GM12878 (cell line): ENCODE results near the gene ADSS1. TPM values are rescaled to one million over a fixed set of nuclear protein-coding genes. Genes with fewer than 3 reads are reported as not detected.
A peak's percentile ranks its signal among the peaks of the same experiment; 100 is the strongest.

Experiments
- ATAC-seq: fragments of 200-7000 bp; cut with Tn5 transposase; 3 replicates; pipeline ENCODE4 v1.9.1; 2020; ENCODE audit warnings: mild to moderate bottlenecking, moderate library complexity
- BruUV-seq: library from RNA; stranded (reverse); fragments of 400-500 nt; replicated peaks from 2 replicates; lab custom pipeline; 2021; lab: Mats Ljungman, UMichigan
- CTCF ChIA-PET: fragments of 300-600 bp; sonication (Branson Sonifier 250); formaldehyde crosslinking; extraction: SDS; loops from one replicate; lab custom pipeline; 2021; ENCODE audit warnings: inconsistent platforms; lab: Yijun Ruan, JAX
- POLR2A ChIA-PET: fragments of 350-600 bp; formaldehyde crosslinking; extraction: SDS; loops from one replicate; lab custom pipeline; 2021; ENCODE audit warnings: inconsistent platforms; lab: Charles Lee
- RAD21 ChIA-PET: fragments of 300-600 bp; sonication (Branson Sonifier 250); formaldehyde crosslinking; loops from one replicate; lab custom pipeline; 2023; ENCODE audit warnings: antibody characterized with exemption; ENCODE audit not compliant: unreplicated experiment; lab: Charles Lee
- SMC1A ChIA-PET: fragments of 300-600 bp; sonication (Branson Sonifier 250); formaldehyde crosslinking; loops from one replicate; lab custom pipeline; 2023; ENCODE audit not compliant: unreplicated experiment, uncharacterized antibody; lab: Charles Lee
- DNase-seq: peaks from one replicate; pipeline ENCODE4 v3.0.0-alpha.2; 2011; ENCODE audit warnings: low read depth, low spot score
- FAIRE-seq: peaks from 3 replicates; lab custom pipeline; 2011; peaks lifted over from hg19 to GRCh38; lab: Jason Lieb, UNC
- H2AFZ ChIP-seq: 2 replicates; pipeline ENCODE4 v1.6.0; 2011; ENCODE audit warnings: low read depth, low read length, control low read depth; ENCODE audit not compliant: control insufficient read depth
- H3K27ac ChIP-seq: 2 replicates; pipeline ENCODE4 v1.5.1; 2011; ENCODE audit warnings: control low read depth; ENCODE audit not compliant: control insufficient read depth, insufficient read depth
- H3K27me3 ChIP-seq, 2 experiments: replicated peaks in 1 of 2; 2 replicates each; pipeline versions ENCODE4 v1.6.0 to v1.6.1; 2011; ENCODE audit warnings: low read length in 1 of 2; ENCODE audit not compliant: control insufficient read depth in 2 of 2, insufficient read depth in 2 of 2
- H3K36me3 ChIP-seq, 2 experiments: 2 replicates each; pipeline ENCODE4 v1.5.1; 2011; ENCODE audit warnings: low read length in 1 of 2; ENCODE audit not compliant: control insufficient read depth in 2 of 2, insufficient read depth in 2 of 2
- H3K4me1 ChIP-seq: 2 replicates; pipeline ENCODE4 v1.6.1; 2011; ENCODE audit warnings: mild to moderate bottlenecking, low read length, moderate library complexity, mixed read lengths; ENCODE audit not compliant: control insufficient read depth, insufficient read depth
- H3K4me2 ChIP-seq: 2 replicates; pipeline ENCODE4 v1.6.0; 2011; ENCODE audit warnings: control low read depth; ENCODE audit not compliant: control insufficient read depth, insufficient read depth
- H3K4me3 ChIP-seq: fragments of 200-600 bp; sonication (generic); 2 replicates; pipeline ENCODE4 v1.5.1; 2016
- H3K79me2 ChIP-seq: 2 replicates; pipeline ENCODE4 v1.6.0; 2011; ENCODE audit warnings: low read length; ENCODE audit not compliant: control insufficient read depth, insufficient read depth
- H3K9ac ChIP-seq: 2 replicates; pipeline ENCODE4 v1.8.0; 2011; ENCODE audit warnings: low read length, control low read depth, mixed read lengths; ENCODE audit not compliant: control insufficient read depth, insufficient read depth
- H3K9me3 ChIP-seq: replicated peaks from 3 replicates; pipeline ENCODE4 v1.5.1; 2011; ENCODE audit warnings: mild to moderate bottlenecking, low read length; ENCODE audit not compliant: control insufficient read depth, insufficient read depth
- H4K20me1 ChIP-seq: 2 replicates; pipeline ENCODE4 v1.6.0; 2011; ENCODE audit not compliant: control insufficient read depth, insufficient read depth
- KAT2A ChIP-seq: conservative IDR thresholded peaks from 2 replicates; pipeline ENCODE4 v1.6.1; 2011; ENCODE audit warnings: low read depth, low read length; ENCODE audit not compliant: control insufficient read depth
- POLR2A ChIP-seq: IDR thresholded peaks from 2 replicates; pipeline ENCODE4 v1.6.1; 2011; ENCODE audit warnings: low read depth, mild to moderate bottlenecking, low read length
- ZNF217 ChIP-seq: fragments of 450-650 bp; IDR thresholded peaks from 2 replicates; pipeline ENCODE4 v1.6.1; 2017; ENCODE audit warnings: antibody characterized with exemption, mild to moderate bottlenecking
- WGBS: methylation state at CpG from one replicate; pipeline ENCODE4 v1.1.6; 2016; ENCODE audit warnings: low lambda C conversion rate; ENCODE audit not compliant: insufficient replicate concordance, insufficient coverage; ENCODE audit errors: missing lambda C conversion rate; 5-methylcytosine and 5-hydroxymethylcytosine counted together
- in situ Hi-C: fragments of 300-500 bp; cut with MboI; formaldehyde crosslinking; loops from 9 replicates; pipeline ENCODE4 v1.14.3; 2018; ENCODE audit warnings: mixed read lengths
- intact Hi-C: fragments of 100-400 bp; cut with micrococcal nuclease; formaldehyde crosslinking; loops from one replicate; pipeline ENCODE4 v1.14.2; 2022; ENCODE audit not compliant: unreplicated experiment
- polyA plus RNA-seq, 11 experiments: library from polyadenylated mRNA; depleted of rRNA in 4 of 11; unstranded in 6 of 11; stranded (reverse) in 5 of 11; fragments of >200 nt; fragmentation: Nextera tagmentation in 4 of 11; fragmentation: Illumina TruSeq in 1 of 11; extraction: Ambion mirVana in 4 of 11; extraction: Trizol in 1 of 11; gene quantifications; 1 replicate in 1 of 11; 2 replicates in 10 of 11; pipeline versions ENCODE4 v1.2.1 to v1.2.3, GENCODE V29; 2011 to 2016; ENCODE audit warnings: inconsistent platforms in 2 of 11, missing spikeins in 2 of 11, low read depth in 1 of 11
- total RNA-seq, 4 experiments: library from RNA; depleted of rRNA in 3 of 4; stranded (reverse); fragments of >200 nt in 3 of 4; fragmentation: Illumina TruSeq in 1 of 4; extraction: Trizol in 1 of 4; gene quantifications; 2 replicates each; pipeline versions ENCODE4 v1.2.1 to v1.2.3, GENCODE V29; 2013 to 2021
- TF ChIP-seq, protein P1 (sequence below): fragments of 450-650 bp; IDR thresholded peaks from 2 replicates; pipeline ENCODE4 v1.6.1; 2017; ENCODE audit warnings: antibody characterized with exemption, mild to moderate bottlenecking, moderate library complexity
- TF ChIP-seq, protein P2 (sequence below): IDR thresholded peaks from 2 replicates; pipeline ENCODE4 v1.6.1; 2011; ENCODE audit warnings: borderline replicate concordance, low read depth, mild to moderate bottlenecking, moderate library complexity, mixed read lengths, low read length; ENCODE audit not compliant: insufficient read depth; ENCODE audit errors: extremely low read length

ADSS1 gene
- total and polyA plus RNA-seq, 10 of the 15 experiments (the other 5 are each of a cell fraction or from before 2014, with no cell fraction given), result 0.11 to 0.45 (median 0.28) TPM; not detected in 5

DNA sequence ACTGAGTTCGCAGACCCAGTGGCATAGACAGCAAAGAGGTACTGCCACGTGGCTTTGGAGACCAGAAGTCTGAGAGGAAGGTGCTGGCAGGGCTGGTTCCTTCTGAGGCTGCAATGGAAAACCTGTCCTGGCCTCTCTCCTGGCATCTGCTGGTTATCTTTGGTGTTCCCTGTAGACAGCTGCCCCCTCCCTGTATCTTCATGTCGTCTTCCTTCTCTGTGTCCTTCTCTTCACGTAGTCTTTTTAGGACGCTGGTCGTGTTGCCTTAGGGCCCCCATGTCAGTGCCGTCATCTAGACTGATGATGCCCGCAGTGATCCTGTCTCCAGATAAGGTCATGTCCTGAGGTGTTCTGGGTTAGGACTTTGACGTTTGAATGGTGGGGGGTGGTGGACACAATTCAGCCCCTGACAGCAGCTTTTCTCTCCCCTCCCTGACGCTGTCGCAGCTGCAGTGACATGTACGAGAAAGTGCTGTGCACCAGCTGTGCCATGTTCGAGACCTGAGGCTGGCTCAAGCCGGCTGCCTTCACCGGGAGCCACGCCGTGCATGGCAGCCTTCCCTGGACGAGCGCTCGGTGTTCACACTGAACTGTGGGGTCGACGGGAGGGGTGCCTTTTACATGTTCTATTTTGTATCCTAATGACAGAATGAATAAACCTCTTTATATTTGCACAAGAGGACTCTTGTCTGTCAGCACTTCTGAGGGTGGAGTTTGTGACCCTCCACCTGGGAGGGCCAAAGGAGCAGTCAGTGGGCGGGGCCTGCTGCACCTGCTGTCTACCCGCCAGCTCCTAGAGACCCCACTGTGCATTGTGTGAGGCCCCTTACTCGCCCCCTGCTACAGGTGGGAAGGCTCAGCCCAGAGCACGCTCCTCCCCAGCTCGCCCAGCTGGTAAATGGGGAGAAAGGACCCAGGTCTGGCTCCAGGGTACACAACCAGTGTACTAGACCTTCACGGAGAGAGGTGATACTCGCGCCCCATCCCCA, 35.2 kb downstream of the ADSS1 start:
- Histone ChIP-seq H3K79me2 (peaks cover 18% of the 10 kb centered on the region), H3K27ac (no peak overlapping the region), H3K4me3 (no peak overlapping the region), H2AFZ (no peak overlapping the region), H4K20me1 (no peaks in the 10 kb centered on the region), H3K4me1 (peaks cover 12% of the 10 kb centered on the region)
- ChIA-PET RAD21 (no interaction called here), SMC1A (no interaction called here), CTCF (no interaction called here), POLR2A (no interaction called here)
- in situ Hi-C loops, result no loop called here
- DNase-seq, result no peak
- TF ChIP-seq, protein P1, sequence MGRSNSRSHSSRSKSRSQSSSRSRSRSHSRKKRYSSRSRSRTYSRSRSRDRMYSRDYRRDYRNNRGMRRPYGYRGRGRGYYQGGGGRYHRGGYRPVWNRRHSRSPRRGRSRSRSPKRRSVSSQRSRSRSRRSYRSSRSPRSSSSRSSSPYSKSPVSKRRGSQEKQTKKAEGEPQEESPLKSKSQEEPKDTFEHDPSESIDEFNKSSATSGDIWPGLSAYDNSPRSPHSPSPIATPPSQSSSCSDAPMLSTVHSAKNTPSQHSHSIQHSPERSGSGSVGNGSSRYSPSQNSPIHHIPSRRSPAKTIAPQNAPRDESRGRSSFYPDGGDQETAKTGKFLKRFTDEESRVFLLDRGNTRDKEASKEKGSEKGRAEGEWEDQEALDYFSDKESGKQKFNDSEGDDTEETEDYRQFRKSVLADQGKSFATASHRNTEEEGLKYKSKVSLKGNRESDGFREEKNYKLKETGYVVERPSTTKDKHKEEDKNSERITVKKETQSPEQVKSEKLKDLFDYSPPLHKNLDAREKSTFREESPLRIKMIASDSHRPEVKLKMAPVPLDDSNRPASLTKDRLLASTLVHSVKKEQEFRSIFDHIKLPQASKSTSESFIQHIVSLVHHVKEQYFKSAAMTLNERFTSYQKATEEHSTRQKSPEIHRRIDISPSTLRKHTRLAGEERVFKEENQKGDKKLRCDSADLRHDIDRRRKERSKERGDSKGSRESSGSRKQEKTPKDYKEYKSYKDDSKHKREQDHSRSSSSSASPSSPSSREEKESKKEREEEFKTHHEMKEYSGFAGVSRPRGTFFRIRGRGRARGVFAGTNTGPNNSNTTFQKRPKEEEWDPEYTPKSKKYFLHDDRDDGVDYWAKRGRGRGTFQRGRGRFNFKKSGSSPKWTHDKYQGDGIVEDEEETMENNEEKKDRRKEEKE, result no peak
- TF ChIP-seq ZNF217 (no peak), KAT2A (no peak), POLR2A (peak; percentile 13; the same call in 1 of the 2 replicates)
- TF ChIP-seq, protein P2, sequence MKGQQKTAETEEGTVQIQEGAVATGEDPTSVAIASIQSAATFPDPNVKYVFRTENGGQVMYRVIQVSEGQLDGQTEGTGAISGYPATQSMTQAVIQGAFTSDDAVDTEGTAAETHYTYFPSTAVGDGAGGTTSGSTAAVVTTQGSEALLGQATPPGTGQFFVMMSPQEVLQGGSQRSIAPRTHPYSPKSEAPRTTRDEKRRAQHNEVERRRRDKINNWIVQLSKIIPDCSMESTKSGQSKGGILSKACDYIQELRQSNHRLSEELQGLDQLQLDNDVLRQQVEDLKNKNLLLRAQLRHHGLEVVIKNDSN, result no peak
- TF ChIP-seq, all 136 proteins: peak for 1
- 95% methylated on average over 30 of the region's 30 CpGs for WGBS
- H3K9ac ChIP-seq, result no peak overlapping the region
- intact Hi-C loops, result no loop called here
- no peaks in the 10 kb centered on the region for H3K9me3 ChIP-seq
- no peaks in the 10 kb centered on the region for H3K27me3 ChIP-seq
- H3K4me2 ChIP-seq, result no peak overlapping the region
- H3K36me3 ChIP-seq, result peaks cover 2 to 18% of the 10 kb centered on the region in 2 experiments; a peak in 3 of 4 replicates
- FAIRE-seq, result no peak
- no peak for ATAC-seq
- no TSS peak for BruUV-seq
